Epidermal melanocyte (primary cell): Measurements from ENCODE around the gene C16orf82.

Experiments used
- DNase-seq: peaks from one replicate; pipeline ENCODE4 v3.0.0; 2011; ENCODE audit warnings: low spot score; ENCODE audit not compliant: insufficient read length

The C16orf82 gene

GRCh38 chr16:27066668-27067537 is at the start of gene C16orf82:
C16orf82 (plus strand) TSS chr16:27066927.
- DNase-seq = no peak

GRCh38 chr16:27020031-27020430 is 46.7 kb upstream of the C16orf82 start:
- no peak for DNase-seq

- DNase-seq = no peak
Measured at GRCh38 chr16:27024010-27024409, 42.7 kb upstream of the C16orf82 start.

GRCh38 chr16:27025581-27025980 is 41.1 kb upstream of the C16orf82 start:
- no peak for DNase-seq

- DNase-seq = no peak
Measured at GRCh38 chr16:27027971-27028370, 38.8 kb upstream of the C16orf82 start.

GRCh38 chr16:27028591-27029110 is 38.1 kb upstream of the C16orf82 start:
- DNase-seq = no peak

GRCh38 chr16:27029525-27029924 is 37.2 kb upstream of the C16orf82 start:
- DNase-seq = no peak

GRCh38 chr16:27033281-27033979 is 33.3 kb upstream of the C16orf82 start:
- no peak for DNase-seq

GRCh38 chr16:27040732-27041131 is 26.0 kb upstream of the C16orf82 start:
- DNase-seq = no peak

GRCh38 chr16:27046958-27047518 is 19.7 kb upstream of the C16orf82 start:
- DNase-seq = no peak

- DNase-seq = no peak
Measured at GRCh38 chr16:27048316-27048715, 18.4 kb upstream of the C16orf82 start.

GRCh38 chr16:27049117-27049516 is 17.6 kb upstream of the C16orf82 start:
- DNase-seq = no peak

GRCh38 chr16:27052007-27052406 is 14.7 kb upstream of the C16orf82 start:
- no peak for DNase-seq

- DNase-seq = no peak
Measured at GRCh38 chr16:27053996-27054395, 12.7 kb upstream of the C16orf82 start.

- DNase-seq = no peak
Measured at GRCh38 chr16:27058299-27058698, 8.4 kb upstream of the C16orf82 start.

- DNase-seq = no peak
Measured at GRCh38 chr16:27070776-27071175, 4.0 kb downstream of the C16orf82 start.

- no peak for DNase-seq
Measured at GRCh38 chr16:27073733-27074132, 7.0 kb downstream of the C16orf82 start.

- DNase-seq = no peak
Measured at GRCh38 chr16:27080895-27081294, 14.2 kb downstream of the C16orf82 start.

- DNase-seq = no peak
Measured at GRCh38 chr16:27083861-27084261, 17.1 kb downstream of the C16orf82 start.

- no peak for DNase-seq
Measured at GRCh38 chr16:27084307-27085028, 17.7 kb downstream of the C16orf82 start.

- no peak for DNase-seq
Measured at GRCh38 chr16:27085182-27085581, 18.5 kb downstream of the C16orf82 start.
